Pancreas (tissue), 10 donors: ENCODE measurements around the gene LITAF. TPM values are rescaled to one million over a fixed set of nuclear protein-coding genes. Genes with fewer than 3 reads are reported as not detected.
"Not testable (repeated sequence)": the region's sequence is repeated elsewhere in the genome, so short reads cannot be mapped to it uniquely, and the experiment has no call there.

Experiments used
- ATAC-seq, 4 donors: fragments of 200-7000 bp; cut with Tn5 transposase; one replicate each; pipeline versions ENCODE4 v1.8.0 to v1.9.1; 2020; ENCODE audit warnings: mild to moderate bottlenecking in 4 of 4, moderate library complexity in 4 of 4
- DNase-seq, 6 donors: peaks; one replicate each; pipeline ENCODE4 v3.0.0-alpha.2; 2020
- FAIRE-seq: peaks from 2 replicates; lab custom pipeline; 2012; peaks lifted over from hg19 to GRCh38; lab: Jason Lieb, UNC
- H3K27ac ChIP-seq, 4 donors: fragments of 200-600 bp; sonication (generic); 1 replicate in 3 of 4; 2 replicates in 1 of 4; pipeline versions ENCODE4 v1.5.0 to v1.8.0; 2020
- H3K27me3 ChIP-seq, 4 donors: fragments of 200-600 bp; one replicate each; pipeline ENCODE4 v1.8.0; 2021
- H3K36me3 ChIP-seq, 3 donors: fragments of 200-600 bp; sonication (generic) in 1 of 3; one replicate each; pipeline versions ENCODE4 v1.5.0 to v1.8.0; 2020 to 2021
- H3K4me1 ChIP-seq, 3 donors: fragments of 200-600 bp; one replicate each; pipeline ENCODE4 v1.8.0; 2021
- H3K4me3 ChIP-seq, 4 donors: fragments of 200-600 bp; sonication (generic) in 2 of 4; one replicate each; pipeline versions ENCODE4 v1.5.0 to v1.8.0; 2020 to 2021
- H3K9me3 ChIP-seq, 4 donors: fragments of 200-600 bp; one replicate each; pipeline ENCODE4 v1.8.0; 2021
- CTCF ChIP-seq, 4 donors: fragments of 200-600 bp; sonication (generic) in 3 of 4; IDR thresholded peaks; one replicate each; pipeline versions ENCODE4 v1.5.0 to v1.8.0; 2021; ENCODE audit warnings: antibody characterized with exemption in 4 of 4
- WGBS, 2 donors: extraction: QIAGEN DNeasy Blood & Tissue Kit; methylation state at CpG; one replicate each; pipeline ENCODE4 v1.1.7; 2013; 5-methylcytosine and 5-hydroxymethylcytosine counted together
- intact Hi-C, 3 donors: fragments of 100-400 bp; cut with DNase I; formaldehyde crosslinking; loops; one replicate each; pipeline versions ENCODE4 v1.11.1 to v1.14.2; 2022
- polyA plus RNA-seq, 2 donors: library from polyadenylated mRNA; stranded (reverse); fragments of 200-250 nt; gene quantifications; one replicate each; pipeline ENCODE4 v1.2.3, GENCODE V29; 2013
- total RNA-seq, 6 donors: library from RNA; stranded (reverse); fragmentation: NEBNext Ultra II Directional in 4 of 6; extraction: Animal tissue kit (Norgen Biotek cat#: 25700) in 4 of 6; gene quantifications; one replicate each; pipeline versions ENCODE4 v1.2.1 to v1.2.4, GENCODE V29; 2021 to 2023
- donor health status: healthy with polysubstance abuse.
- donor health status: DM: no; HTN: no; CAD: no; lungs with moderate emphysema.
- donor health status: DM: no; HTN: no; CAD: no.
- donor health status: control.
- donor health status: control.
- donor health status: Bipolar disorder and iron deficiency.
- donor health status: DM: yes; HTN: yes; CAD: no.
- donor health status: DM: no; HTN: no; CAD: no.
- donor health status: DM: no; HTN: no; CAD: no.
- donor health status: DM: yes; HTN: yes; CAD: no.

The LITAF gene
- total and polyA plus RNA-seq, 8 donors: 17.6 to 85.3 (median 32.3) TPM

- Histone ChIP-seq H3K36me3 (no peaks in the 10 kb centered on the region), H3K4me1 (peaks cover 0 to 6% (median 0%) of the 10 kb centered on the region in 3 donors), H3K27ac (peak overlapping the region in 3 of 4 donors; percentile 16 to 80 (median 64)), H3K4me3 (no peak overlapping the region), H3K9me3 (no peaks in the 10 kb centered on the region), H3K27me3 (no peaks in the 10 kb centered on the region)
- DNase-seq (peak in 1 of 6 donors; percentile 41), FAIRE-seq (no peak), ATAC-seq (peak; percentile 73 to 86 (median 82))
- intact Hi-C loops: no loop called here
- TF ChIP-seq CTCF (IDR thresholded peaks at IDR 0.05): no peak
- WGBS, 2 donors: 78 to 81% methylated on average over 14 of the region's 14 CpGs
These were observed 10.7 kb upstream of the LITAF start for GRCh38 chr16:11597235-11598095.

GRCh38 chr16:11596572-11597226 lies 10.0 kb upstream of the LITAF start:
- intact Hi-C loops: no loop called here
- 53 to 59% methylated on average over 4 of the region's 4 CpGs for WGBS, 2 donors
- ATAC-seq (peak in 2 of 4 donors; percentile 15 to 17), DNase-seq (no peak), FAIRE-seq (no peak)
- Histone ChIP-seq H3K36me3 (no peaks in the 10 kb centered on the region), H3K9me3 (no peaks in the 10 kb centered on the region), H3K4me1 (peaks cover 0 to 6% (median 0%) of the 10 kb centered on the region in 3 donors), H3K4me3 (no peak overlapping the region), H3K27me3 (no peaks in the 10 kb centered on the region), H3K27ac (peak overlapping the region in 2 of 4 donors; percentile 64 to 80)
- no peak for TF ChIP-seq CTCF (IDR thresholded peaks at IDR 0.05)

- no peak for ATAC-seq
- no peak overlapping the region for H3K27ac ChIP-seq
- 78 to 82% methylated on average over 3 of the region's 3 CpGs for WGBS, 2 donors
- intact Hi-C loops: no loop called here
- no peaks in the 10 kb centered on the region for H3K36me3 ChIP-seq
- H3K4me3 ChIP-seq: no peak overlapping the region
- H3K4me1 ChIP-seq: peaks cover 0 to 6% (median 0%) of the 10 kb centered on the region in 3 donors
- FAIRE-seq: no peak
- no peak for DNase-seq
- no peaks in the 10 kb centered on the region for H3K27me3 ChIP-seq
- no peak for TF ChIP-seq CTCF (IDR thresholded peaks at IDR 0.05)
- H3K9me3 ChIP-seq: no peaks in the 10 kb centered on the region
These were observed 6.9 kb upstream of the LITAF start for GRCh38 chr16:11593581-11593980.

- ATAC-seq, DNase-seq, H3K27me3 ChIP-seq, FAIRE-seq, H3K27ac ChIP-seq, intact Hi-C loops, H3K4me1 ChIP-seq, H3K4me3 ChIP-seq, H3K36me3 ChIP-seq, H3K9me3 ChIP-seq: not testable (repeated sequence)
- 85 to 92% methylated on average over 9 of the region's 9 CpGs for WGBS, 2 donors
These were observed 6.4 kb upstream of the LITAF start for GRCh38 chr16:11593076-11593475.

GRCh38 chr16:11591630-11592029 lies 4.9 kb upstream of the LITAF start:
- intact Hi-C loops, H3K36me3 ChIP-seq, DNase-seq, FAIRE-seq, H3K4me3 ChIP-seq, H3K4me1 ChIP-seq, H3K27ac ChIP-seq, ATAC-seq, H3K27me3 ChIP-seq, H3K9me3 ChIP-seq: not testable (repeated sequence)
- 79 to 93% methylated on average over 5 of the region's 5 CpGs for WGBS, 2 donors
